ENCODE results near the gene METTL13.

Gene METTL13, protein sequence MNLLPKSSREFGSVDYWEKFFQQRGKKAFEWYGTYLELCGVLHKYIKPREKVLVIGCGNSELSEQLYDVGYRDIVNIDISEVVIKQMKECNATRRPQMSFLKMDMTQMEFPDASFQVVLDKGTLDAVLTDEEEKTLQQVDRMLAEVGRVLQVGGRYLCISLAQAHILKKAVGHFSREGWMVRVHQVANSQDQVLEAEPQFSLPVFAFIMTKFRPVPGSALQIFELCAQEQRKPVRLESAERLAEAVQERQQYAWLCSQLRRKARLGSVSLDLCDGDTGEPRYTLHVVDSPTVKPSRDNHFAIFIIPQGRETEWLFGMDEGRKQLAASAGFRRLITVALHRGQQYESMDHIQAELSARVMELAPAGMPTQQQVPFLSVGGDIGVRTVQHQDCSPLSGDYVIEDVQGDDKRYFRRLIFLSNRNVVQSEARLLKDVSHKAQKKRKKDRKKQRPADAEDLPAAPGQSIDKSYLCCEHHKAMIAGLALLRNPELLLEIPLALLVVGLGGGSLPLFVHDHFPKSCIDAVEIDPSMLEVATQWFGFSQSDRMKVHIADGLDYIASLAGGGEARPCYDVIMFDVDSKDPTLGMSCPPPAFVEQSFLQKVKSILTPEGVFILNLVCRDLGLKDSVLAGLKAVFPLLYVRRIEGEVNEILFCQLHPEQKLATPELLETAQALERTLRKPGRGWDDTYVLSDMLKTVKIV

DNA sequence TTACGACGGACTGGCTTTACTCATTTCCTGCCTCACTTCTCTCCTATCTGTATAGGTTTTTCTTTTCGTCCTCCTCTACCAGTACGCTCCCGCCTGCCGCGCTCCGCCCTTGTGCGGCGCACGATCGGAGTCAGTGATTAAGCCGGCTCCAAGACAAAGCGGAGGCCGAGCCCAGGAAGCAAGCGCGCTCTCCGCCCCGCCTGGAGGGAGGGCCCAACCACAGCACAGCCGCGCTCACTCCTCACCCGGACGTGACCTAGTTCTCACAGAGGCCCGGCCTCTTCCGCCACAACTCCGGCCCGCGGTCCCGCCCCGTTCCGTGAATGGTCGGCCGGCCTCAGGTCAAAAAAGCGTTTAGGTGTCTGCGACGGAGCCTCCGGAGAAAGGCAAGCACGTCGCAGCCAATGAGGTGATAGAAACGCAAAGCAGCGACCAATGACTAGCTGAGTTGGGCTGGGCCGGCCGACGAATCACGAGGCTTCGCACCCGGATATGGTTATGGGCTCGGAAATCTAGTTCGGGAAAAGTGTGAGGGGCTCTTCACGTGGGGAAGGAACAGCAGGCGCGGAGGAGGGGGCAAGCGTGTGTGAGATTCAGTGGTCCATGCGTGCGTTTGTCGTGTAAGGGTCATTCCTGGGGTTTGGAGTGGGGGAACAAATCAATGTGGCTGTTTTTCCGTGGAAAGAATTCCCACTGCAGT lies at the start of gene METTL13:
METTL13 (plus strand) TSS at position 485 of the 700 bp plus-strand sequence. CDS start 308 bp downstream, outside the sequence.
- DNase-seq (ENCODE audit: low spot score), result peak; percentile 97

GRCh38 chr1:171736196-171736595 lies 45.3 kb upstream of the METTL13 start:
- no peak for DNase-seq (ENCODE audit: low spot score)

GRCh38 chr1:171738911-171739310 lies 42.5 kb upstream of the METTL13 start:
- no peak for DNase-seq (ENCODE audit: low spot score)

DNA sequence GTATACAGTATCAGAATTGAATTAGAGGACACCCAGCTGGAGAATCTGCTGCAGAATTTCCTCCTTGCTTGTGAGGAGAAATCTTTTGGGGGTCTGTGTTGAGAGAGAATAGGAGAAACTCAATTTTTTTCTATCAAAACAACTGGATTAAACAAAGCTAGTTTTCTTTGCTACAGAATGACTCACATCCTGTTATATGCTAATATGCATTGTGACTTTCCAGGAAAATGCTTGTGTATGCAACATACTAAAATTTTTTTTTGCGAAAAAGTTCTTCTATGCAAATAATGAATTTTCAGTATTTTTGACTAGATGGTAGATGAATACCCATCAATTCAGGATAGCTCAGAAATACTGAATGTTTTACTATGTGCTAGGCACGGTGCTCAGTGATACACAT lies 41.8 kb upstream of the METTL13 start:
- DNase-seq (ENCODE audit: low spot score), result no peak

- DNase-seq (ENCODE audit: low spot score), result no peak
Measured at GRCh38 chr1:171740356-171740863, 41.0 kb upstream of the METTL13 start.

DNA sequence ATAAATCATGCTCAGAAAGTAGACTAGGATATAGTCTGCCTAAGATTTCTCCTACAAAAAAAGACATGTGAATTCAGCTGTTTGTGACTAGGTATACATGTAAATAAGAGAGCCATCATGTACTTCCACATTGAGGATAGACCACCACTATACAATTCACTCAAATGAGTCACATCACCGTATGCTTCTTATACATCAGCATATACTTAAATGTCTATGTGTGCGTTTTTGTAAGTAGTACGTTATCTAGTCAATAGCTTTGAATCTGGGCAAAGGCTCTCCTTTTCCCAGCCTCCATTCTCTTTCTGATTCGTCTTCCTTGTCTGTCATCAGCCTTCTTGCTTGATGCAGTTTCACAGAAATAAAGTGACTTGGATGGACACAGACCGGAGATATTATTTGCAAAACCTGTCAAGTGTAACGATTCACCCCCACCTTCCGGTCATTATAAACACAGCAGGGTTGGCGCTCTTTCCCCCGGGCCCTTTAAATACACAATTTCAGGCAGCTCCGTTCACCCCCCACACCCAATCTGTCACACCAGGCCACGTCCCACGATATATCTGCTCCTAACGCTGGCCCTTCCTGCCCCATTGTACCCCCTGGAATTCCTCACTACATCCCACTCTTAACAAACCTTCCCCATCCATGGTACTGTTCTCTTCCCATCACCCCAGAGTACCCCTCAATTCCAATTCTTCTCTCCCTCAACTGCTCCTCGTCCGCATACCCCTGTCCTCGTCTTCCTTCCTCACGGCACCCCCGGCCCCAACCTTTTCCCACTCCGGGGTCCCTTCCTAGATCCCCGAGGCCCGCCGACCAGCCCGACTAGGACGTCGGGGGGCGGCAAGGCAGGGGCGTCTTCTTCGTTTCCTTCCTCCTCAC lies 40.2 kb upstream of the METTL13 start:
- peak; percentile 50 for DNase-seq (ENCODE audit: low spot score)

- DNase-seq (ENCODE audit: low spot score), result peak; percentile 86
Measured at GRCh38 chr1:171741872-171742576, 39.4 kb upstream of the METTL13 start, which contains the start of gene VAMP4. TSS of gene VAMP4 (minus strand) at chr1:171742065. CDS start at chr1:171738414, 3,651 bp downstream.

- DNase-seq (ENCODE audit: low spot score), result no peak
Measured at GRCh38 chr1:171742577-171742922, 38.9 kb upstream of the METTL13 start.

GRCh38 chr1:171743081-171743870 lies 38.2 kb upstream of the METTL13 start:
- no peak for DNase-seq (ENCODE audit: low spot score)

DNA sequence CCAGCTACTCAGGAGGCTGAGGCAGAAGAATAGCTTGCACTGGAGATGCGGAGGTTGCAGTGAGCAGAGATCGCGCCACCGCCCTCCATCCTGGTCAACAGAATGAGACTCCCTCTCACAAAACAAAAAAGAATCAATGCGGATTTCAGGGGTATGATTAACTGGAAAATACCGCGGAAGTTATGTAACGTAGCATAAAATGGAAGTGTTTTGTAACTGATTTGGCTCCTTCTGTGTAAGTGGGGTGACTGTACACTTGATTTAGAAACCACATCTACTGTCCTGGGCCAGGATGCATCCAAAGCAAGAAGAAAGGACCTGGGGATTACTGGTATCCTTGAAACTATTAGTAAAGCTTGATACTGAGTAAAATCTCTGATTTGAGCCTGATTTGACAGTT lies 36.5 kb upstream of the METTL13 start:
- DNase-seq (ENCODE audit: low spot score), result no peak

- no peak for DNase-seq (ENCODE audit: low spot score)
Measured at GRCh38 chr1:171748651-171749050, 32.8 kb upstream of the METTL13 start.

DNA sequence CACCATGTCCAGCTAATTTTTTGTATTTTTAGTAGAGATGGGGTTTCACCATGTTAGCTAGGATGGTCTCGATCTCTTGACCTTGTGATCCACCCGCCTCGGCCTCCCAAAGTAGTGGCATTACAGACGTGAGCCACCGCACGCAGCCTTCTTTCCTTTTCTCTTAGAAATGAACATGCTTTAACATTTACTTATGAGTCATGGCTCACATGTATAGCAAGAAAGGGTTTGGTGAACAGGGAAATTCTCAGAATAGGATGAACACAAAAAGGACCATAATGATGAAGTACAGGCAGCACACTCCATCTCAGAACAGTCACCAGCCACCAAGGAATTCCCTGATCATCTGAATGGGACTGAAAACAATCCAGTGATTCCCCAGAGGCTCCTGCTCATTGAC lies 30.2 kb upstream of the METTL13 start:
- DNase-seq (ENCODE audit: low spot score), result no peak

DNA sequence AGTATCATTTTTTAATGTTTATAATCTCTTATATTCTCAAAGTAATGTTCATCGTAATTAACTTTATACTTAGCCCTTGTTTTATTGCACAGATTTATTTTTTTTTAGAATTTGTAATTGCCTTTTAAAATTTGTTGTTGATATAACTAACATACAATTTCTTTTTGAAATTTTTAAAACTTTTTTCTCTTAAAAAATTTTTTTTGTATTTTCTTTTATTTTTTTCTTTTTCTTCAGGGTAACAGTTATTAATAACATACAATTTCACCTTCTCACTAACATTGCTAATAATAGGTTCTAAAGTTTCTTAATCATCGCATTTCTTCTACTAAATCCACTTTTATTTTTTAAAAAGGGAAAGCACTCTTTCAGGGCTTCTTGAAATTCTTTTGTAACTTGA lies 28.3 kb upstream of the METTL13 start:
- no peak for DNase-seq (ENCODE audit: low spot score)

- DNase-seq (ENCODE audit: low spot score), result no peak
Measured at GRCh38 chr1:171753685-171754352, 27.6 kb upstream of the METTL13 start.

GRCh38 chr1:171754353-171754705 lies 27.1 kb upstream of the METTL13 start:
- DNase-seq (ENCODE audit: low spot score), result no peak

- no peak for DNase-seq (ENCODE audit: low spot score)
Measured at GRCh38 chr1:171754971-171755370, 26.5 kb upstream of the METTL13 start.

DNA sequence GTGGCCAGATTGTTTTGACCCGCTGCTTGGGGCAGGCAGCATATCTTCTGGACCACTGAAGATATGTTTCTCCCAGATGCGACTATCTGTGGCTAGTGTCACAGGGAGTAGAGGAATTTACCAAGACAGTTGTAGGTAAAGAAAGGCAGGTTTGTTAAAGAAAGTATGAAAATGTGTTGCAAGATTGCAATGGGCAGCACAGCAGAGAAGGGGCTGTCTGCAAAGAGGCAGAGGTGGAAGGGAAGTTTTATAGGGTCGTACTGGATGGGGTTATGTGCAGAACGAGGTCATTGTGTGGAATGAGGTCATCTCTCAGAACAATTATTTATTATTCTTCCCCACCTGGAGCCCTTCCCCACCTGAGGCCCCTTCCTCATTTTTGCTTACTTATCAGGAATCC lies 24.6 kb upstream of the METTL13 start:
- DNase-seq (ENCODE audit: low spot score), result no peak

DNA sequence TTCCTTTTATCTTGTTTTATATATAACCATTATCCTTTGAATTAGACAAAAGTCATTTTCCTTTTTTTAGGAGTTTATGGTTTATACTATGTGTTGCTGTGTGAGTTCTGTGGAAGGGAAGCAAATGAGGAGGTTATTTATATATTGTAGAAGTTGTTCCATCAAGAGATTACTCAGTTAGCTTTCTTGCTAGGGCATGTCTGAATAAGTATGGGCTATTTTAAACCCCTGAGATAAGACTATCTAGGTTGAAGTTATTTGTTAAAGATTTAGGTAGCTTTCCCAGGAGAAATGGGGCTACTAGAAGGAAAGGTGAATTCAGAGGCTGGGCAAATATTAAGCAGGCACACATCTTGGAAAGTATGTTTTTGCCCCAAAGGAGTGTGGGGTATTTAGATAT lies 23.4 kb upstream of the METTL13 start:
- DNase-seq (ENCODE audit: low spot score), result no peak

DNA sequence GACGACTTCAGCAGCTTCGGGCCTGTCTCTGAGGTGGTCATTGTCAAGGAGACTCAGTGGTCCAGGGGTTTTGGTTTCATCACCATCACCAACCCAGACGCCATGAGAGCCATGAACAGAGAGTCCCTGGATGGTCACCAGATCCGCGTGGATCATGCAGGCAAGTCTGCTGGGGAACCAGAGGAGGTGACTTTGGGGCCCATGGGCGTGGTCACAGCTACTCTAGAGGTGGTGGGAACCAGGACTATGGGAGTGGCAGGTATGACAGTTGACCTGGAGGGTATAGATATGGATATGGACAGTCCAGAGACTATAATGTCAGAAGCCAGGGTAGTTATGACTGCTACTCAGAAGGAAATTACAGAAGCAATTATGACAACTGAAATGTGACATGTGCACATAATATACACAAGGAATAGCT lies 19.3 kb upstream of the METTL13 start:
- DNase-seq (ENCODE audit: low spot score), result no peak

- no peak for DNase-seq (ENCODE audit: low spot score)
Measured at GRCh38 chr1:171763764-171764163, 17.7 kb upstream of the METTL13 start.

Data from germinal center (tissue), 1 donor.